Measurements from ENCODE around the gene MAK.

DNA sequence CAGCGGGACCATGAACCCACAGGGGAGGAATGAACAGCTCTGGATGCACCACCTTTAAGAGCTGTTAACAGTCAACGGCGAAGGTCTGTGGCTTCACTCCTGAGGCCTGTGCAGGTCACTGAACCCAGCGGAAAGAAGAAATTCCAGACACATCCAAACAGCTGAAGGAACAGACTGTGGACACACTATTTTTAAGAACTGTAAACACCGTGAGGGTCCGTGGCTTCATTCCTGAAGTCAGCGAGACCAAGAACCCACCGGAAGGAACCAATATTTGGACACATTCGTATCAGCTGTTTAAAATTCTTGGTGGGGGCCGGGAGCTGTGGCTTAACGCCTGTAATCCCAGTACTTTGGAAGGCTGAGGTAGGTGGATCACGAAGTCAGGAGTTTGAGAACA is 96.1 kb downstream of the MAK start:
- TF ChIP-seq PREB (CRISPR knock-in tag; IDR thresholded peaks at IDR 0.05; ENCODE audit: borderline replicate concordance) (no peak), CBFB (CRISPR knock-in tag; IDR thresholded peaks at IDR 0.05; ENCODE audit: low read depth) (no peak), CREB1 (CRISPR knock-in tag; IDR thresholded peaks at IDR 0.05) (no peak), ETV6 (CRISPR knock-in tag; IDR thresholded peaks at IDR 0.05) (no peak), ZMAT4 (CRISPR knock-in tag; IDR thresholded peaks at IDR 0.05) (no peak), NR2C2 (CRISPR knock-in tag; IDR thresholded peaks at IDR 0.05) (no peak), ZNF219 (CRISPR knock-in tag; IDR thresholded peaks at IDR 0.05; ENCODE audit: borderline replicate concordance) (no peak), GTF2I (CRISPR knock-in tag; conservative IDR thresholded peaks at IDR 0.05) (no peak), ESRRA (CRISPR knock-in tag; IDR thresholded peaks at IDR 0.05; ENCODE audit: borderline replicate concordance) (no peak), TCF7 (CRISPR knock-in tag; IDR thresholded peaks at IDR 0.05; ENCODE audit: low read depth) (no peak)
- TF ChIP-seq, protein P1, sequence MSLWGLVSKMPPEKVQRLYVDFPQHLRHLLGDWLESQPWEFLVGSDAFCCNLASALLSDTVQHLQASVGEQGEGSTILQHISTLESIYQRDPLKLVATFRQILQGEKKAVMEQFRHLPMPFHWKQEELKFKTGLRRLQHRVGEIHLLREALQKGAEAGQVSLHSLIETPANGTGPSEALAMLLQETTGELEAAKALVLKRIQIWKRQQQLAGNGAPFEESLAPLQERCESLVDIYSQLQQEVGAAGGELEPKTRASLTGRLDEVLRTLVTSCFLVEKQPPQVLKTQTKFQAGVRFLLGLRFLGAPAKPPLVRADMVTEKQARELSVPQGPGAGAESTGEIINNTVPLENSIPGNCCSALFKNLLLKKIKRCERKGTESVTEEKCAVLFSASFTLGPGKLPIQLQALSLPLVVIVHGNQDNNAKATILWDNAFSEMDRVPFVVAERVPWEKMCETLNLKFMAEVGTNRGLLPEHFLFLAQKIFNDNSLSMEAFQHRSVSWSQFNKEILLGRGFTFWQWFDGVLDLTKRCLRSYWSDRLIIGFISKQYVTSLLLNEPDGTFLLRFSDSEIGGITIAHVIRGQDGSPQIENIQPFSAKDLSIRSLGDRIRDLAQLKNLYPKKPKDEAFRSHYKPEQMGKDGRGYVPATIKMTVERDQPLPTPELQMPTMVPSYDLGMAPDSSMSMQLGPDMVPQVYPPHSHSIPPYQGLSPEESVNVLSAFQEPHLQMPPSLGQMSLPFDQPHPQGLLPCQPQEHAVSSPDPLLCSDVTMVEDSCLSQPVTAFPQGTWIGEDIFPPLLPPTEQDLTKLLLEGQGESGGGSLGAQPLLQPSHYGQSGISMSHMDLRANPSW (CRISPR knock-in tag; conservative IDR thresholded peaks at IDR 0.05; ENCODE audit: low read depth) = no peak
- TF ChIP-seq, protein P2, sequence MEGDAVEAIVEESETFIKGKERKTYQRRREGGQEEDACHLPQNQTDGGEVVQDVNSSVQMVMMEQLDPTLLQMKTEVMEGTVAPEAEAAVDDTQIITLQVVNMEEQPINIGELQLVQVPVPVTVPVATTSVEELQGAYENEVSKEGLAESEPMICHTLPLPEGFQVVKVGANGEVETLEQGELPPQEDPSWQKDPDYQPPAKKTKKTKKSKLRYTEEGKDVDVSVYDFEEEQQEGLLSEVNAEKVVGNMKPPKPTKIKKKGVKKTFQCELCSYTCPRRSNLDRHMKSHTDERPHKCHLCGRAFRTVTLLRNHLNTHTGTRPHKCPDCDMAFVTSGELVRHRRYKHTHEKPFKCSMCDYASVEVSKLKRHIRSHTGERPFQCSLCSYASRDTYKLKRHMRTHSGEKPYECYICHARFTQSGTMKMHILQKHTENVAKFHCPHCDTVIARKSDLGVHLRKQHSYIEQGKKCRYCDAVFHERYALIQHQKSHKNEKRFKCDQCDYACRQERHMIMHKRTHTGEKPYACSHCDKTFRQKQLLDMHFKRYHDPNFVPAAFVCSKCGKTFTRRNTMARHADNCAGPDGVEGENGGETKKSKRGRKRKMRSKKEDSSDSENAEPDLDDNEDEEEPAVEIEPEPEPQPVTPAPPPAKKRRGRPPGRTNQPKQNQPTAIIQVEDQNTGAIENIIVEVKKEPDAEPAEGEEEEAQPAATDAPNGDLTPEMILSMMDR (IDR thresholded peaks at IDR 0.05) = no peak
- TF ChIP-seq, protein P3, sequence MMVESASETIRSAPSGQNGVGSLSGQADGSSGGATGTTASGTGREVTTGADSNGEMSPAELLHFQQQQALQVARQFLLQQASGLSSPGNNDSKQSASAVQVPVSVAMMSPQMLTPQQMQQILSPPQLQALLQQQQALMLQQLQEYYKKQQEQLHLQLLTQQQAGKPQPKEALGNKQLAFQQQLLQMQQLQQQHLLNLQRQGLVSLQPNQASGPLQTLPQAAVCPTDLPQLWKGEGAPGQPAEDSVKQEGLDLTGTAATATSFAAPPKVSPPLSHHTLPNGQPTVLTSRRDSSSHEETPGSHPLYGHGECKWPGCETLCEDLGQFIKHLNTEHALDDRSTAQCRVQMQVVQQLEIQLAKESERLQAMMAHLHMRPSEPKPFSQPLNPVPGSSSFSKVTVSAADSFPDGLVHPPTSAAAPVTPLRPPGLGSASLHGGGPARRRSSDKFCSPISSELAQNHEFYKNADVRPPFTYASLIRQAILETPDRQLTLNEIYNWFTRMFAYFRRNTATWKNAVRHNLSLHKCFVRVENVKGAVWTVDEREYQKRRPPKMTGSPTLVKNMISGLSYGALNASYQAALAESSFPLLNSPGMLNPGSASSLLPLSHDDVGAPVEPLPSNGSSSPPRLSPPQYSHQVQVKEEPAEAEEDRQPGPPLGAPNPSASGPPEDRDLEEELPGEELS (CRISPR knock-in tag; IDR thresholded peaks at IDR 0.05) = no peak
- TF ChIP-seq, protein P4, sequence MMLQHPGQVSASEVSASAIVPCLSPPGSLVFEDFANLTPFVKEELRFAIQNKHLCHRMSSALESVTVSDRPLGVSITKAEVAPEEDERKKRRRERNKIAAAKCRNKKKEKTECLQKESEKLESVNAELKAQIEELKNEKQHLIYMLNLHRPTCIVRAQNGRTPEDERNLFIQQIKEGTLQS (CRISPR knock-in tag; conservative IDR thresholded peaks at IDR 0.05) = no peak

All from WTC11 (cell line).